CD4-positive, alpha-beta T cell treated with Interleukin-6 for 4 hours (primary cell): ENCODE results near the gene ADGRD2.
"Not testable (repeated sequence)": the region's sequence is repeated elsewhere in the genome, so short reads cannot be mapped to it uniquely, and the experiment has no call there.

Experiments used
- DNase-seq: peaks from one replicate; pipeline ENCODE4 v3.0.0-alpha.2; 2020; ENCODE audit warnings: mixed read lengths

ADGRD2 gene, protein sequence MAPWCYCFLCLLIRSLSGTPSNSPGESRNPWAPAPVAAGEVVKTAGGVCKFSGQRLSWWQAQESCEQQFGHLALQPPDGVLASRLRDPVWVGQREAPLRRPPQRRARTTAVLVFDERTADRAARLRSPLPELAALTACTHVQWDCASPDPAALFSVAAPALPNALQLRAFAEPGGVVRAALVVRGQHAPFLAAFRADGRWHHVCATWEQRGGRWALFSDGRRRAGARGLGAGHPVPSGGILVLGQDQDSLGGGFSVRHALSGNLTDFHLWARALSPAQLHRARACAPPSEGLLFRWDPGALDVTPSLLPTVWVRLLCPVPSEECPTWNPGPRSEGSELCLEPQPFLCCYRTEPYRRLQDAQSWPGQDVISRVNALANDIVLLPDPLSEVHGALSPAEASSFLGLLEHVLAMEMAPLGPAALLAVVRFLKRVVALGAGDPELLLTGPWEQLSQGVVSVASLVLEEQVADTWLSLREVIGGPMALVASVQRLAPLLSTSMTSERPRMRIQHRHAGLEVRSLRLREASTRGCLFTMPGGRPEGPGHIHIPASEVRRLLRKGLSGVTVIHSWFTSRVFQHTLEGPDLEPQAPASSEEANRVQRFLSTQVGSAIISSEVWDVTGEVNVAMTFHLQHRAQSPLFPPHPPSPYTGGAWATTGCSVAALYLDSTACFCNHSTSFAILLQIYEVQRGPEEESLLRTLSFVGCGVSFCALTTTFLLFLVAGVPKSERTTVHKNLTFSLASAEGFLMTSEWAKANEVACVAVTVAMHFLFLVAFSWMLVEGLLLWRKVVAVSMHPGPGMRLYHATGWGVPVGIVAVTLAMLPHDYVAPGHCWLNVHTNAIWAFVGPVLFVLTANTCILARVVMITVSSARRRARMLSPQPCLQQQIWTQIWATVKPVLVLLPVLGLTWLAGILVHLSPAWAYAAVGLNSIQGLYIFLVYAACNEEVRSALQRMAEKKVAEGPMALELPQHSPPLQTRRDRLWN

DNA sequence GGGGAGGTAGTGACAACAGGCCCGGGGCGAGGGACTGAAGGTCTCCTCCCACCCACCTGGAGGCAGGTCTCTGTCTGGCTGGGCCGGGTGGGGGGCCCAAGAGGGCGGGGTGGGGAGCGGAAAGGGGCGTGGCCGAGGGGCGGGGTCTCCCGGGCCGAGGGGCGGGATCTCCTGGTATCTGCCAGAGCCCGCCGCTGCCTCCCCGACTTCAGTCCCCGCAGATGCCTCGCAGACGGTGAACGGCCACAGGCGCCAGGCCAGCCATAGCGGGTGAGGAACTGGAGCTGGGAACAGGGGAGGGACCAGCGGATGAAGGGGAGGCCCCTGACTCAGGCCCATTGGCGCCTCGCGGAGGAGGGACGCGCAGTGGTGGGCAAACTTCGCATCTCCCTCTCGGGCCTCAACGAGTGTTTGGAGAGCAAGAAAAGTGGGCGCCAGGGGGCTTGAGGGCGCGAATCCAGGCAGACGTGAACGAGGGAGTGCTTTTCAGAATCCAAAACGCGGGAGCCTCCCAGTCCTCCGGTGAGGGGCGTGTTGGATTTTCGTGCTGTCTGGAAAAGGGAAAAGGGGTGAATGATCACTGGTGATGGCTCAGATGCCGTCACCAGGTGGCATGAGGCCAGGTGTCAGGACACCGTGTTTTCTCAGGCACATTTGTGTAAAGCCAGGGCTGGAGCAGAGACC lies at the start of gene ADGRD2:
ADGRD2 (plus strand) TSS at position 211 of the 684 bp plus-strand sequence. CDS start 1,216 bp downstream, outside the sequence.
- no peak for DNase-seq

DNA sequence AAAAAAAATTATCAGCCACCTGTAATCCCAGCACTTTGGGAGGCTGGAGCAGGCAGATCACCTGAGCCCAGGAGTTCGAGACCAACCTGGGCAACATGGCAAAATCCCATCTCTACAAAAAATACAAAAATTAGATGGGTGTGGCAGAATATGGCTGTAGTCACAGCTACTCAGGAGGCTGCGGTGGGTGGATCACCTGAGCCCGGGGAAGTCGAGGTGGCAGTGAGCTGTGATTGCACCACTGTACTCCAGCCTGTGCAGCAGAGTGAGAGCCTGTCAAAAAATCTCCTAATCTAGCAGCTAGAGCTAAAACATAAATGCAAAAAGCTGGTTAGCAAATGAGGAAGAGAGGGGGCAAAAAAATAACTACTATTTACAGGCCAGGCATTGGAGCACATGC lies 47.0 kb upstream of the ADGRD2 start:
- no peak for DNase-seq

DNA sequence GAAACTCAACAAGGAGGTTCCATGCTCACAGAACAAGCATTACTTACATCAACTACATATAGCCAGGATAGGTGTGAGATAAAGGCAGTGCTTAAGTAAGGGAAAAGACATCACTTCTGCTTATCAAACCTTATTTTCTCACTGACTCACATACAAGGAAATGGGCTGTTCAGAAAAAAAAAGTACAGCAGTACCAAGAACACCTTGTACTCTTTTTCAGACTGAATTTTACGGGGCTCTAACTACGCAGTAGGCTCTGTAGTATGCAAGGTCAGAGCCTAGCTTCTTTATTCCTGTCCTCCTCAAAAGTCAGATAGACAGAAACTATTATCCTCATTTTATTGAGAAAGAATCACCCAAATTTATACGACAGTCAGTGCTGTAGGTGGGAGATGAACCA lies 40.8 kb upstream of the ADGRD2 start:
- no peak for DNase-seq

DNA sequence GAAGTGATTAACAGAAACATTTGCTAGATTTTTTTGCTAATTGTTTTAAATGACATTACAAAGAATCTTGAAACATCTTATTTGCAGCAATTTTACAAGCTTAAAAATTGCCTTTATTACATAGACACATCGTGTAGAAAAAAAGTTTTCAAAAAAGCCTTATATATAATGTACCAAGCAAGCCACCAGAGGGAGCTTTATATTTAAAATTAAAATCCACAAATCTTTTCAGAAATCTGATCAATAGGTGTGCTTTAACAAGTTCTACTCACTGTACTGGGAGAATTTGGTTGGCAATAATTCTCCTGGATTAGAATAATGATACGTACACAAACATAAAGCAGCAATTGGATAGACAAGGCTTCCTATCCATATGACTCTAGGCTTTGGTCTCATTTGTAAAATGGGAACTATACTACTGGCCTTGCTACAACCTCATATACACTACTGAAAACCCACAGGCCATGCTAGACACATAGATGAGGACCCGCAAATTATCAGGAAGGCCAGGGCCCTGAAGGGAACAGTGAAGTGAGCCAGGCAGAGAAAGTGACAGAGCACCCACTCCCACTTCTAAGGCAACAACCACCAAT lies 39.8 kb upstream of the ADGRD2 start:
- DNase-seq, result no peak

DNA sequence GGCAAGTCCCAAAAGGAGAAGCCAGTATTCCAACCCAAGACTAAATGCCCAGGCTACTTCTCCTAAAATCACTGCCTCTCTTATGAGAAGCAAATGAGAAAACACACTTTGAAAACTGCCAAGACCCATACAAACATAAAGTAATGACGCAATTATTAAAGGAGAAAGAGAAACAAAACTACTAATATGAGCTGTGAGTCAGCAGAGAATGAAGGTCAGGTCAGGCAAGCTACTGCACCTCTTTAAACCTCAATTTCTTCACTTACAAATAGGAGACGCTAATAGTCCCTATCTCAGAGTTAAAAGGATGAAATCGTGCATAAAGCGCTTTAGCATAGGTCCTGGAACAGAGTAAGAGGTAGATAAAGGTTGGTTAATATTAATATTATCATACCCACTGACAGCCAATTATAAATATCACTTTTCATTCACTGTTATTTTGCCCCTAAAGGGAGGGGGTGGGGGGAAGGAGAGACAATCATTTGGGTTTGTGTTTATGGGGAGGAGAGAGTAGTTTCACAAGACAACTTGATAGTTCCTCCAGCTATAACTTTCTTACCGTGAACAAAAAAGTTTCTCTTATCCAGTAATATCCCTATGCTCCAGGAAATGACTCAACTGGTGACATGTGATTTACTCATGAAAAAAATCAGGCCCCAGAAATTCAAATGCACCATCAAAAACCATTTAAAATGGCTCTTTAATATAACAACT lies 38.6 kb upstream of the ADGRD2 start:
- no peak for DNase-seq

DNA sequence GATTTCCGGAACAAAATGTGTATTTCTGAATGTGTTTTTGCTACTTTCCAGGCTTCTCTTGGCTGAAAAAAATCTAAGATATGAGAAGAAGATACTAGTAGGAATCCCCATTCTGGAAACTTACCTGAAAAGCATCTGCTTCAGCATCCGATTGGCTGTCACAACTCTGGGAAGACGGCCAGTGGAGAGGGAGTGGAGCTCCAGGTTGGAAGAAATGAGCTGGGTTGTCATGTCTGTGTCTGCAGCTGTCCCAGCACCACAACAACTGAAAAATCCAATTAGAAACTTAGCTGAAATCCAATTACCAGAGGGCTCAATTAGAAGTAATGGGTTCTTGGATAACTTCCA lies 38.0 kb upstream of the ADGRD2 start:
- no peak for DNase-seq

DNA sequence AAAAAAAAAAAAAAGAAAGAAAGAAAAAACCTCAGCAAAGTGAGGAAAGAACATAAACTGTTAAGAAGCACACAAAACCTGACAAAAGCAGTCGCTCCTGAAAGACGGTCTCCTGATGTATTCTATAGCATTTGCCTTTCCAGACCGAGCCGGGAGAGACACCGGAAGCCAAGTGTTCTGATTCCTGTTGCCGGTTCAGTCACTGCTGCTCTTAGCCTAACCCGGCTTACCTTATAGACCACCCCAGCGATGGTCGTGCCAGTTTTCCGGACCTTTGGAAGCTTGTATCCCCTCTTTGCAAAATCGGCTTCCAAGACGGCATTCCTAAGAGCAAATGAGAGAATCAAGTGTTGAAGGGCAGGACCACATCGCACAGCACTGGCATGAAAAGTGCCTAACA lies 35.6 kb upstream of the ADGRD2 start:
- DNase-seq, result no peak

DNA sequence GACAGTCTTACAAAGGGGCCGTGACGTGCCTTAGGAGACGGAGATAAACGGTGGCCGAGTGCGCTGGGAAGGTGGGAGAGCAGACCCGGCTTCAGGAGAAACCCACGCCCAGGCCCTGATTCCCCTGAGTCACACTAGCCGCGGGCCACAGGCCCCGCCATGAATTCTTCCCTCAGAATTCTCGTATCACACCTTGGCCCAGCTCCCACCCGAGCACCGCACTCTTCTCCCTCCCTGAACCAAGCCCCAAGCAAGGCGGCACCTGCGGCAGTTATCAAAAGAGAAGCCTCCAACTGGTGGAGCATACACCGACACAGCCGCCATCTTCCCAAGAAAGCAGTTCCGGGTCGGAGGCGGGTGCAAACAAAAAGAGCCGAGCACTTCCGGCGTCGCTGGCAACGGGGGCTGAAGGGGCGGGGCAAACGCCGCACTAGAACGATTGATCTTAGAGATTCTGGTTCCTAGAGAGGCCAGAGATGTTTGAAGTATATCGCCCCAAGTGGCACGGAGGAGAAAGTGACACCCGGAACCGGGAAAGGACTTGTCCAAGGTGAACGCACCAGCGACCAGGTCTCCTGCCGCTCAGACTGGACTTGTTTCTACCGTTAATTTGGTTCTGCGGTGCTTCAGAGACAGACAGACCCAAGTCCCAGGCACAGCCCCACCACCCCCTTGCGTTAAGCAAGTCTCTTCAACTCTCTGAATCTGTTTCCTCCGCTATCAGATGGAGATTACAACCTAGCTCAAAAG lies 35.0 kb upstream of the ADGRD2 start, which contains the start of gene PSMB7:
PSMB7 (minus strand) TSS at position 341 of the 750 bp plus-strand sequence; CDS start at position 324, 17 bp downstream.
- peak; percentile 98 for DNase-seq

DNA sequence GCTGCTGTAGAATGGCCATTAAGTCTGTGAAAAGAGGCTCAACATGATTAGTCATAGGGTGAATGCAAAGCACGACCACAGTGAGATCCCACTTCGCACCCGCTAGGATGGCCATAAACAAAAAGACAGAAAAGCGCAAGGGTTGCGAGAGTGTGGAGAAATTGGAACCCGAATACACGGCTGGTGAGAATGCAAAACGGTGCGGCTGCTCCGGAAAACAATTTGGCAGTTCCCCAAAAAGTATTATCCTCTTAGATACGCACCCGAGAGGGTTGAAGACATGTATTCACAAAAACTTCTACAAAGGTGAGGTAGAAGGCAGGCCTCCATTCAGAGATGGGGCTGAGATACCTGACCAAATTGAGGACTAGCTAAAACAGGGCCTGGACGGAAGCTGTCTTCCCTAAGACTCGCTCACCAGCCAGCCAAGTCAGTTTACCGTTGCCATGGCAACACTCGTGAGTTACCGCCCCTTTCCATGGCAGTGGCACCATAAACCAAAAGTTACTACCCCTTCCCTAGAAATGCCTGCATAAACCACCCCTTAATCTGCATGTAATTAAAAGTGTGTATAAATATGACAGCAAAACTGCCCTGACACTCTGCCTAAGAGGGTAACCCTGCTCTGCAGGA lies 34.3 kb upstream of the ADGRD2 start:
- no peak for DNase-seq

DNA sequence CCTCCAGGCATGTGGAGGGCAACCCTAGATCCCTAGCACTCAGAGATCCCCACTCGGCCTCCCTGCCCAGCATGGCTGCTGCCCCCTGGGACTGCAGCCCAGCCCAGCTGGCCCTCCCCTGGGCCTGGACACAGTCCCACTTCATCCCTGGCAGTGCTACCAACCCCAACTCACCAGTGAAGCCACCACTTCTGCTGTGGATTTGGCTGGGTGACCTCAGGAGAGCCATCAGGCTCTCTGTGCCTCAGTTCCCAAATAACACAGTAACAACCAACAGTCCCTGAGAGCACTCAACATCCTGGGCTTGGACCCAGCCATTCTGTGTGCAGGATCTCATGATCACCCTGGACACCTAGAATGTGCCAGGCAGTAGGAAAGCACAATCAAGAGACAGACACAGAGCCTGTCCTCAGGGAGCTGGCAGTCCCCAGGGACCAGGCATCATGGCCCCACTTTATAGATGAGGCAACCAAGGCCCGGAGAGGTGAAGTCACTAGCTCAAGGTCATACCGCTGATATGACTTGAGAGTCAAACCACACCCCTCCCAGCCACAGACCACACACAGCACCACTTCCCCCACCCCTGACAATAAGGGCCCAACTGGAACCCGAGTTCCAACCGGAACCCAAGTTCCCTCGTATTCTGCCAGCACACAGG lies 30.3 kb upstream of the ADGRD2 start:
- no peak for DNase-seq

DNA sequence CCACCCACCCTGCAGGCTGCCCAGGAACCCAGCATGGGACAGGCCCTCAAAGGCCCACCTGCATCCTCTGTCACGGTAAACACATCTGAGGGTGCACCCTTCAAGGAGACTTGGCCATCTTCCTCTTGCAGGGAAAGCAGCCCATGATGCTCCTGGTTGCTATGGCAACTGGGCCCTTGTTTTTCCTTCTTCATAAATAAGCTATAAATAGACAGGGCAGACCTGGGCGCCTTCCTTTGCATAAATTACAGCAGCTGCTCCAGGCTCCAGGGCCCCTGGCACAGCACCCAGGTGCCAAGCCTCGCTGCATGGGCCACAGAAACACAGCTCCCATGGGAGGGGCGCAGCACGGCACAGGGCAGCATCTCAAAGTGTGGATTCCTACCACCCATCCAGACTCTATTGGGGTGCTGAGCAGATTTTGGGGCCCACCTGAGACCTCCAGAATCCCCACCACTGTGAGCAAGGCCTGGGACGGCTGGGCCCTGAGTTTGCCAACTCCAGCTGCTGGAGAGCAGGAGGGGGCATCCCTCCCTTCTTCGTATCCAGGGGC lies 29.2 kb upstream of the ADGRD2 start:
- DNase-seq, result no peak

DNA sequence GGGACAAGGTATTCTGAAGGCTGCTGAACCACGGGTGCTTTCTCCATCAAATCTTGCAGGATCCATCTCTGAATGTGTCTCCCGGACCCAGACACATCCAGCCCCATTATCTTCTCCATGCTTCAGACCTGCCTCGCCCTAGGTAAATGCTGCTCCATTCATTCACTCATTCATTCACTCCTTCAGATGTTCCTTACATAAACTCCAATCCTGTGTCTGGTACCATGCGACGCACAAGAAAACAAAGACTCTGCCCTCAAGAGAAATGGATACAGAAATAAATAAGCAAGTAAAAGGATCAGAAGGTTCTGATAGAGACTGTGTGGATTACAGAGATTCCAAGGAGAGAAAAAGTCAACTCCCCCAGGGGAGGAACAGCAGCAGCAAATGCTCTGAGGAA lies 27.1 kb upstream of the ADGRD2 start:
- DNase-seq, result no peak

DNA sequence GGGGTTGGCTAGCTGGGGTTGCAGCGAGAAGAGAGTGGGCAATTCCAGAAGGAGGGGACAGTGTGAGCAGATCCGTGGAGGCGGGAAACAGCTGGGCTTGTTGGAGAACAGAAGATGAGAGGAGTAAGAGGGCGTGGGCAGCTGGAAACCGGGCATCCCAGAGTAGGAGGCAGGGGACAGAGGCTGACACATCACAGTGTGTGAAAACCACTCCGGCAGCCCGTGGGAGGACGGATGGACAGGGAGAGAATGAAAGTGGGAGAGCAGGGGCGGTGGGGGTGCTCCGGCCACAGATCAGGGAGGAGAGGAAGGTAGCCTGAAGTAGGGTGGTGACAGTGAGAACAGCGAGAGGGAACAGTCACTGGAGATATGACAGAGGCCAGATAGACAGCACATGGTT lies 26.7 kb upstream of the ADGRD2 start:
- no peak for DNase-seq

DNA sequence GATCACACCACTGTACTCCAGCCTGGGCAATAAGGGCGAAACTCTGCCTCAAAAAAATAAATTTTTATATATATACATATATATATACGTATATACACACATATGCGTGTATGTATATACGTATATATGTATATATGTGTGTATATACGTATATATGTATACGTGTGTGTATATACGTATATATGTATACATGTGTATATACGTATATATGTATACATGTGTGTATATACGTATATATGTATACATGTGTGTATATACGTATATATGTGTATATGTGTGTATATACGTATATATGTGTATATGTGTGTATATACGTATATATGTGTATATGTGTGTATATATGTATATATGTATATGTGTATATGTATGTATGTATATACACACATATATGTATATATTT lies 24.5 kb upstream of the ADGRD2 start:
- not testable (repeated sequence) for DNase-seq

DNA sequence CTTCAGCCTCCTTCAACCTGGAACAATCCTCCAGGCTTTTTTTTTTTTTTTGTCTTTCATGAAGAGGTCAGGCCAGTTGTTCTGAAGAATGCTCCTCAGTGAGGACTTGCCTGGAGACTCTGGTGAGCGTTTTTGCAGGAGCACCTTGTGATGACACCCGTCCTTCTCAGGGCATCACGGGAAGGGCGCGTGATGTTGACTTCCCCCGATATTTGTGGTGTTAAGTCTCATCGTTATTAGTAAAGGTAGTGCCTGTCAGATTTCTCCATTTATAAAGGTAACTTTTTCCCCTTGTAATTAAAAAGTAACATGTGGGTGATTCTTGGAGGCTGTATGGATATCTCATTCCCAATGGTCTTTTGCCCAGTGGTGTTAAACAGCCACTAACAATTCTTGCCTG lies 23.9 kb upstream of the ADGRD2 start:
- no peak for DNase-seq

DNA sequence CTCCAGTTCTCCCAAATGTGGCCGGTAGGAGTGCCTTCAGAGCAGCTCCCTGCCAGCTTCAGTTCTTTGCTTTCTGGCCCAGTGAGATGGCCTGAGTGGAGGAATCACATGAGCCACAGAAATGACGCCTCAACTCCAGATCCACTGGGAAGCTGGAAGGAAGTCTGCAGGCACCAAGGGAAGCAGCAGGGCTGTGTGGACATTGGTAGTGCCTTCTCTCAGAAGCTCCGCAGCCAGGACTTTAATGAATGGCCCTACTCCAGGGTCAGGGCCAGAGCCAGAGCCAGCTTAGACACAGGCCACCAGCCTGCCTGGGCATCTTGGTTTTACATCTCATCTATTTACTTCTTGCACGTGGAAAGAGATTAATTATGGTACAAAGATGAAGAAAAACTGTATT lies 23.0 kb upstream of the ADGRD2 start:
- no peak for DNase-seq

DNA sequence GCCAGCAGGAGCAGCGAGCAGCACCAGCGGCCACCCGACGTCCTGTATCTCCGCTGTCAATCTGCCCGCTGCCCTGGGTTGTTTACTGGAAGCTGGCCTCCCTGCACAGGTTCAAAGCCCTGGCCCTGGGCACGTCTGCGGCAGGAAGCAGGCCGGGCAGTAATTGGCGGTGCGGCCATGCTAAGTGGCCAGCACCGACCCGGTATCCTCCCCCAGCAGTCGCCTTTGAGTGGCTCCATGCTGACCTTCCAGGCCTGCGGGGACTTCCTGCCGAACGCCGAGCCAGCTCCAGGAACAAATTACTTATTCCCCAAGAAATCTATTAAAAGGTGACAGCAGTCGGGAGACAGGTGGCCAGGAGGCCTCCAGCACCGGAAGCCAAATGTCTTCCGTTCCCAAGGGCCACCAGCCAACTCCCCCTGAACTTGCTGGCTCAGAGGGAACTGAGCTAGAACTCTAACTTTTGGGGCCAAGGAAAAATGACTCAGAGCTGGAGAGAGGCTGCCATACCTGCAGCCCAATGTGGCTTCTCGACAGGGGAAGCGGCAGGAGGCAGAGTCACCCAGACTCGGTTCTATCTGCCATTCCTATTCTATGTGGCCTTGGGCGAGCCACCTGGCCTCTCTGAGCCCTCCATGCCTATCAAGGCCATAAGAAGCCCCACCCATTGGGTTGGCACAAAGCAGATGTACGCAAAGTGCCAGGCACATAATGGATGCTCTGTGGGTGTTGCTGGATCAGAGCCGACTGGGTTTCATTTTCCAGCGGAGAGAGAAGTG lies 21.3 kb upstream of the ADGRD2 start:
- no peak for DNase-seq

DNA sequence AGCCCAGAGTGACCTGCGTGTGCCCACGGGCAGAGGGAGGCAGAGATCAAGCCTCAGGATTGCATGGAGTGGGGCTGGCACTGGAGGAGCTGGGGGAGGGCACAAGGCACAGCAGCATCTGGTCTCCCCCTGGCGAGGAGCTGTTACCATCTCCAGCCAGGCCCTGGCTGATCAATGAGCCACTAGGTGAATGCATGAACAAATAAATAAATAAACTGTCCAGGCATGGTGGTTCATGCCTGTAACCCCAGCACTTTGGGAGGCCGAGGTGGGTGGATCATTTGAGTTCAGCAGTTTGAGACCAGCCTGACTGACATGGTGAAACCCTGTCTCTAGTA lies 20.8 kb upstream of the ADGRD2 start:
- DNase-seq, result no peak

DNA sequence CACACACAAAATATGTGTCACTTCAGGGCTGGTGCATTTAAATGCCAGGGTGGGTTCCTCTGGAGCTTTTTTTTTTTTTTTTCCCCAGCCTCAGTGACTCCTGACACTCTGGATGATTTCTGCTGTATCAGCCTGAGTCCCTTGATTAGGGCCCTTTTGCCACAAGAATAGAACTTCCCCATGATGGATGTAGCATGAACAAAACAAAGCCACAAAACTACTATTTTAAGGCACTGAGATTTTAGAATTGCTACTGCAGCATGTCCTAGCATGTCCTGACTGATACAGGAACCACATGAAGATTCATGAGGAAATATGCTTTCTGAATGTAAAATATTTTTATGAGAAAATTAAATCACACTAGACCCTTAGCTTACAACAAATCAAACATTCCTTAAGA lies 13.9 kb upstream of the ADGRD2 start:
- no peak for DNase-seq
